GM23248 (cell line): Measurements from ENCODE around the gene FKBP15.

Experiments
- EZH2 ChIP-seq: fragments of 200-600 bp; sonication (generic); IDR thresholded peaks from 2 replicates; pipeline ENCODE4 v1.6.1; 2018; ENCODE audit warnings: antibody characterized with exemption, mild to moderate bottlenecking; ENCODE audit not compliant: insufficient read depth, poor library complexity, severe bottlenecking
- EZH2phosphoT487 ChIP-seq: fragments of 200-600 bp; sonication (generic); IDR thresholded peaks from 2 replicates; pipeline ENCODE4 v1.6.1; 2018; ENCODE audit warnings: antibody characterized with exemption, moderate library complexity, mild to moderate bottlenecking, low read depth; ENCODE audit not compliant: insufficient read depth

- TF ChIP-seq EZH2 (no peak), EZH2phosphoT487 (no peak)
Observed at GRCh38 chr9:113221003-113221799, at the start of gene FKBP15, which contains the start of gene SLC31A1.
